ENCODE results near the gene CDKN1A.

Gene CDKN1A

DNA sequence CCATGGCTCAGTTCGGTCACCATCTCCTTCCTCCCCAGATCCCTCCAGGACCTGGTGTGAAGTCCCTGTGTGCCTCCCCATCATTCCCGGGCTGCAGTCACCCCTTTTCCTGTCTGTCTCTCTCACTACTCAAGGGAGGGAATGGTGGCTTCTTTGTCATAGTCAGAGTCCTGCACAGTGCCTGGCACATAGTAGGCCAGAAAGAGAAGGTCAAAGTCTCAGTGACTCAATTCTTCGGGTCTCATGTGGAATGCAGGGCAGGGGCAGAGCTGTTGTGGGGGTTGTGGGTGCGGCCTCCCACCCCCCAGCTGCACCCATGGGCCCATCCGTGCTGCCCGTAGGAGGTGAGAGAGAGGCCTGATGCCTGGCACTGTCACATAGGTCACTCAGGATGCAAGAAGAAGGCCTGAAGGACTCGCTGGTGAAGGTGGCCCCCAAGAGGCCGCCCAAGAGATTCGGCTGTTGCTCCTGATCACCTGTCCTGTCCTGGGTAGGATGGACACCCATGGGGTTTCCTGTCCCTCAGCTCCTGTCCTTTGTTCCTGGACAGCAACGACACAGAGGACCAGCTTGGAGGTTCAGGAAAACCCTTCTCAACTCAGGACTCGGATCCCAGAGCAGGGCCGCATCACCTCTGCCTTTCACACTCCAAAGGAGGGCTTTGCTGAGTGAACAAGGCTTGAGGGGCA lies 53.3 kb downstream of the CDKN1A start:
- no peak for TF ChIP-seq CTCF (IDR thresholded peaks at IDR 0.05; ENCODE audit: control insufficient read depth, extremely low read depth, insufficient read depth)
- DNase-seq (ENCODE audit: low read depth) = no peak

DNA sequence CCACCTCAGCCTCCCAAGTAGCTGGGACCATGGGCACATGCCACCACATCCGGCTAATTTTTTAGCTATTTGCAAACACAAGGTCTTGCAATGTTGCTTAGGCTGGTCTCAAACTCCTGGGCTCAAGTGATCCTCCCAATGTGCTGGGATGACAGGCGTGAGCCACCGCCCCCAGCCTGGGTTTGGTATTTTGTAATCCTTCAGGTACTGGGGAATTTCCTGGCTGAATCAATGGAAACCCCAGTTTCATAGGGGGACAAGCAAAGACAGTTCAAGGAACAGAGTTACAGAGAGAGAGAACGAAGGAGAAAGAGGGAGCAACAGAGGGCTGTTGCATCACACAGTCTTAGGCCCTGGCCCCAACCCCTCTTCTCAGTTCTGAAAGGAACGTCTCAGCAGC lies 54.8 kb downstream of the CDKN1A start:
- DNase-seq (ENCODE audit: low read depth) = no peak
- no peak for TF ChIP-seq CTCF (IDR thresholded peaks at IDR 0.05; ENCODE audit: control insufficient read depth, extremely low read depth, insufficient read depth)
- no peak overlapping the region for H3K4me3 ChIP-seq (ENCODE audit: low read depth, low read length)

More for the DNA sequence above, 53.3 kb downstream of the CDKN1A start:
- no peak overlapping the region for H3K4me3 ChIP-seq (ENCODE audit: low read depth, low read length)

- no peak overlapping the region for H3K4me3 ChIP-seq (ENCODE audit: low read depth, low read length)
- TF ChIP-seq CTCF (IDR thresholded peaks at IDR 0.05; ENCODE audit: control insufficient read depth, extremely low read depth, insufficient read depth) = no peak
- DNase-seq (ENCODE audit: low read depth) = no peak
Measured at GRCh38 chr6:36734486-36735060, 56.1 kb downstream of the CDKN1A start.

DNA sequence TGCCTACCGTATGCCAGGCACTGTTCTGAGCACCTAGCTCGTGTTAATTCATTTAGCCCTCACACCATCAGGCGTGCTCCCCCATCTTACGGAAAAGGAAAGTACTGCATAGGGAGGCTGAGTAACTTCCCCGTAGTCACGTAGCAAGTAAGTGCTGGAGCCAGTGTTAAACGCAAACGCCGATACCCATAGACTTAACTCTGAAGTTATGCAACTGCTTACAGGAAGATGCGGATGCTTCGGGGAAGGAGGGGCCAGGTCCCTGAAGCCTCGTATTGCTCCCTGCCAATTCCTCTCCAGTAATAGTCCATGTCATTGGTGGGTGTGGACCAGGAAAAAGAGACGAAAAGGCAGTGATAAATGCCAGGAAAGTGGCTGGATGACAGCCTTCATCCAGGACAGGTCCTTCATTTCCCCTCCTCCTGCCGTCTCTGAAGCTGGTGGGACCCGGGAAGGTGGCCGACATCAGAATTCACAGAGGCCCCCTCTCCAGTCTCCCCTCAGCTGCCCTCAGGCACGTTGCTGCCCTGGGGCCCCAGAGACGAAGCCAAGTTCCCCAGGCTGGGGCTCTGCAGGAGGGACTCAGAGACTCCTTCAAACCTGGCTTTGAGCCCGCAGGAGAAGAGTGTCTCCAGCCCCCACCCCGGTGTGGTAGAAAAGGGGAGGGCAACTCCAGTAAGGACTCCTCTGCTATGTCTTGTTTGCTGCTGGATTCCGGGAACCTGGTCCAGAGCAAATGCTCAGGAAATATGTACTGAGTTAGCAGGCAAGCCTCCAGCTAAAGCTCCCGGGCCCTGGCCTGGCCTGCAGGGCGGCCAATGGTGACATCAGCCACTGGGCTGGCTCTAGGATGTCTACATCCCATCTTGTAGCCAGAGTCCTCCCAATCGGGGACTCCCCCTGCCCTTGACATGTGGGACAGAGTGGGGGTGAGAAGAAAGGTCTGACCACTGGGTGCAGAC lies 56.9 kb downstream of the CDKN1A start:
- peak; percentile 40 for DNase-seq (ENCODE audit: low read depth)
- no peak overlapping the region for H3K4me3 ChIP-seq (ENCODE audit: low read depth, low read length)
- TF ChIP-seq CTCF (IDR thresholded peaks at IDR 0.05; ENCODE audit: control insufficient read depth, extremely low read depth, insufficient read depth) = no peak
